Stimulated activated CD8-positive, alpha-beta memory T cell treated with anti-CD3 and anti-CD28 coated beads, Interleukin-12 subunit alpha, Interleukin-12 subunit beta, amount 100 ng/mL, for 24 hours (primary cell): ENCODE measurements around the gene ZNF292.
A peak's percentile ranks its signal among the peaks of the same experiment; 100 is the strongest.
"Not testable (repeated sequence)": the region's sequence is repeated elsewhere in the genome, so short reads cannot be mapped to it uniquely, and the experiment has no call there.

Experiments
- DNase-seq: peaks from one replicate; pipeline ENCODE4 v3.0.0-alpha.2; 2020; ENCODE audit errors: extremely low read depth

The ZNF292 gene

DNA sequence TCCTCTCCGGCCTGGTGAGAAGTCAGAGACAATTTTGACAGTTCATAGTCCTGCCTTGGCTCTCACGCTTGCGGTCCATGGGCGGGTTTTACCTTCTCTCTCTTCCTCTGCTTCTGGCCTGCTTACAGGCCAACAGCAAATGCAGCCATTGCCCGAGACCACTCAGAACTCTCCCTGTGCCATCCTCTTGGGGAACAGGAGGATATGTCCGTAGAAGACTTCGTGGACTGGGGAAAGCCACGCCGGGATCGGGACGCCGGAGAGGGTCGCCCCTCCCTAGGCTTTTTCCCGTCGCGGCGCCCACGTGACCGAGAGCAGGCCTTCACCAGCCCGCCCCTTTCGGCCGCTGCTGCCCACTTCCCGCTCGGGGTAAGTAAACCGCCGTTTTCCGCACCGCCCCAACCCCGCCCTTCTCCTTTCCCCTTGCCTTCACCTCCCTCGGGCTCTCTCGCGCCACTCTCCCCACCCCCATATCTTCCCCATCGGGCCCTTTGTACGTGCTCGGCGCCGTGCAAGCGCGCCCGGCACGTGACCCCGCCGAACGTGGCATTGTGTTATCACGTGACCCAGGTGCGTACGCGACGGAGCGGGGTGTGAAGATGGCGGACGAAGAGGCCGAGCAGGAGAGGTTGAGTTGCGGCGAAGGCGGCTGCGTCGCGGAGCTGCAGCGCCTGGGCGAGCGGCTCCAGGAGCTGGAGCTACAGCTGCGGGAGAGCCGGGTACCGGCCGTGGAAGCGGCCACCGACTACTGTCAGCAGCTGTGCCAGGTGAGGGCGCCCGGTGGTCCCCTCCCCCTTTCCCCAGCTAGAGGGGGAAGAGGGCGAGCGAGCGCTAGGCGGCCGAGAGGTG is at the start of gene ZNF292:
Gene ZNF292, plus strand, starts transcription at position 573 of the 849 bp plus-strand sequence. Its CDS starts 27 bp downstream, at position 600.
- peak; percentile 91 for DNase-seq

DNA sequence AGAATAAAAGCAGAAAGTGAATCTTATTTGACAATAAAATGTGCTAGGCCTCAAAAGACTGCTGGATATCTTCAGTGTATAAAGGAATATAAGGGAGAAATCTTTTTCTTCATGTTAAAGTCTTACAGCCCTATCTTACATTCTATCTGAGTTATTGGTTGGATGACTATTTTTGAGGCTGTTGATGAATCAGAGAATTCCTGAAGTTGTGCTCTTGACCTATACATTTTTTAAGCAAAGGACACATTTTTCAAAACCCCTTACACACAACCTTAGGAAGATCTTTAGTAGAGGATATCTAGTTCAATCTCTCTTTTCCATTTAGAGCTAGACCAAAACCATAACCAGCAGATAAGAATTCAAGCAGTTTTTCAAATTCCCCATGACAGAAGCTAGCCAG is 49.5 kb upstream of the ZNF292 start:
- no peak for DNase-seq

DNA sequence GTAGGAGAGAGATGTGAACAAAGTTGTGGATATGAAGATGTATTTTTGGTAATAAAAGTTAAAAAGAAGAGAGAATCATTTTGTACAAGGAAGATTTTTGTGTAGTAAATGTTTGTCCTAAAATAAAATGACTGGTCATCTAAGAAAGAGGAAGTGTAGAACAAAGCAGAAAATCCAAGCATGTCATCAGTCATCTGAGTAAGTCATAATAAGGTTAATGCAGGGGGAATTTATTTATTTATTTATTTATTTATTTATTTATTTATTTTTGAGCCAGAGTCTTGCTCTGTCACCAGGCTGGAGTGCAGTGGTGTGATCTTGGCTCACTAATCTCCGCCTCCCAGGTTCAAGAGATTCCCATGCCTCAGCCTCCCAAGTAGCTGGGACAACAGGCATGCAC is 44.7 kb upstream of the ZNF292 start:
- DNase-seq, result no peak

DNA sequence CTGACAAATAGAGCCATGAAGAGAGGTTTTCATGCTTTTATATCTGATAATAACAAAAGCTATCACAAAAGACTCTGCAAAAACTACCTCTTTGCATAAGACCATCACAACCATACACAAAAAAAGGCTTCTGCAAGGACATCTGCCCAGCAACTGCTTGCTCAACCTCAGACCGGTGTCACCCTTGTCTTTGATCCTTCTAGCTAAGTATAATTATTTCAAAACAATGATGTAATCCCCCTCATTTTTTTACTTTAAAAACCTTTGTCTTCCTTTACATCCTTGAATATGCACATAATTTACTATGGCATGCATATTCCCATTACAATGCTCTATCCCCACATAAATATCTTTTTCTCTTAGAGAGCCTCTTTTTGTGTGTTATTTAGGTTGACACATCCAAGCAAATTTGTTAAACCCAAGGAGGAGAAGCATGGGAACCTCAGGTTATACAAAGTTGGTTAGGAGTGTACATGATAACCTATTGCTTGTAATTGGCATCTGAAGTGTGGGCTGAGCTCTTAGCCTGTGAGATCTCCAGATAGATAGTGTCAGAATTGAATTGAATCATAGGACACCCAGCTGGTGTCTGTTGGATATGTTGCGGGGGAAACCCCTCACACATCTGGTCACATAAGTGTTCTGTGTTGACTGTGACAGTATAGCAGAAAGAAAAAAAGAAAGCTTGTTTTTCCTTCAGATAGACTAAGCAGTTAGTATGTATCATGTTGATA is 39.8 kb upstream of the ZNF292 start:
- DNase-seq, result no peak

DNA sequence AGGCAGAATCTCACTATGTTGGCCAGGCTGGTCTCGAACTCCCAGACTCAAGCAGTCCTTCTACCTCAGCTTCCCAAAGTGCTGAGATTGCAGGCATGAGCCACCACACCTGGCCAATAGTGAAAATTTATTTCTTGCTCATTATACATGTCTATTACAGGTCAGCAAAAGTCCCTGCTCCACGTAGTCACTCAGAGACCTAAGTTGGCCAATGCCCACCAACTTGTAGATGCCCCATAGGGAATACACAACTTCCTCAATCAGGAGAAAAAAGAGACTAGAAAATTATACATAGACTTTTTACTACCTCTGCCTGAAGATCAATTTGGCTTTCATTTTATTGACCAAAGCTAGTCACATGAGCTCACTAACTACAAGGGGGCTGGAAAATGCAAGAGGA is 38.4 kb upstream of the ZNF292 start:
- no peak for DNase-seq

DNA sequence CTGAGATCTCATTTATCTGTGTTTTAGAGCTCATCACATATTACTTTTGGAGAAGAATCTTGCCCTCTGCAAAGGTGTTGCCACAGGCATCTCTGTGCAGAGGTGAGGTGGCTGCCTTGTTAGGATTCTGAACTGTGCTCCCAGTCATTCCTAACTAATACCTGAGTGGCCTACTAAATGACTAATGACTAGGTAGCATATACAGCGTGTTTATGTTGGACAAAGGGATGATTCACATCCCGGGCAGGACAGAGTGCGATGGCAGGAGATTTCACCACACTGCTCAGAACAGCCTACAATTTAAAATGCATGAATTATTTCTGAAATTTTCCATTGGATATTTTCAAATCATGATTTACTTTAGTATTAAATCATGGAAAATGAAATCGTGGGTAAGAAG is 37.3 kb upstream of the ZNF292 start:
- no peak for DNase-seq

DNA sequence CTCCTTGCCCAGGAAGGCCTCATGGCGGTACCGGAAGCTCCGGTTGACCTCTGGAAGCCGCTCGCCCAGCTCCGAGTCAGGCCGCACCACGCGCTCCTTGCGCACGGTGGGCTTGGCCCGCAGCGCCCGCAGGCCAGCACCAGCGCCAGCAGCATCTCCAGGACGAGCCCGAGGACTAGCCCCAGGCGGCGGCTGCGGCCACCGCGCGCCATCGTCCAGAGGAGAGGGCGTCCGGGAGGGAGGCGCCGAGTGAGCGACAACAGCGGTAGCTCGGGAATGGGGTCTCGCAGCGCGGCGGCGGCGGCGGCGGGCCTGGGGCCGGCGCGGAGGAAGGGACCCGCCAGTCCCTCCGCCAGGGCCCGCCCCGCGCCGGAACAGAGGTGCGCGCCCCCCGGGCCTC is 32.9 kb upstream of the ZNF292 start:
- DNase-seq, result no peak

DNA sequence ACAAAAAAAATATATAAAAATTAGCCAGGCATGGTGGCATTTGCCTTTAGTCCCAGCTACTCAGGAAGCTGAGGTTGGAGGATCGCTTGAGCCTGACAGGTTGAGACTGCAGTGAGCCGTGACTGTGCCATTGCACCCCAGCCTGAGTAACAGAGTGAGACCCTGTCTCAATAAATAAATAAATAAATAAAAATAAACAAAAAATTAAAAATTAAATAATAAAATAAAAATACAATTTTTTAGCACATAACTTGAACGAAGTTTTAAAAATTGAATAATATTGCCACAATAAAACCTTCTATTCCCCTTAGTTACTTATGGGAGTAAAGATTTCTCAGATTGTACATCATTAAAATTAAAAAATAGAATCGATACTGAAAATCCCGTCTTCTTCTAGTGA is 31.3 kb upstream of the ZNF292 start:
- DNase-seq, result no peak

DNA sequence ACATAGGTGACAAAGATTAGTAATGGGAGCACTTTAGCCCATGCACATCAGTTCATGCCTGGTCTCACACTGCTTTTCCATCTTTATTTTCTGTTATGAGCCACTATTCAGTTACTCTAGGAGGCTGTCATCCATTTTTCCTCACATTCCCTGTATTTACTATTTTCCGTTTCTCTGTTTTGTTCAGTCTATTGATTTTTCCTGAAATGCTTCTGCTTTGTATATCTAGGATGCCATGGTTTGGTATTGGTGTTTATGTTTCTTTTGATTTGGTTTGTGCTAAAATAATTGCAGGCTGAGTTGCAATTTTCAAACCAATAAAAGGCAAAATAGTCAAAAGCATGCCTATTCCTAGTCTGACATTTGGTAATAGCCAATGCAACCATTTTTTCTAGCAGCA is 28.9 kb upstream of the ZNF292 start:
- no peak for DNase-seq

DNA sequence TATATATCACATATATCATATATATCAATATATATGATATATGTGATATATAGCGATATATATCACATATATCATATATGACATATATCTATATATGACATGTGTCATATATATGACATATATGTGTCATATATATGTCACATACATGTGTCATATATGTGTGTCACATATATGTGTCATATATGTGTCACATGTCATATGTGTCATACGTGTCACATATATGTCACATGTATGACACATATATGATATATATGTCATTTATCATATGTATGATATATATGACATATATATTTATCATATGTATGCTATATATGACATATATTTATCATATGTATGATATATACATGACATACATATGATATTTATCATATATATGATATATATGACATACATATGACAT is 27.6 kb upstream of the ZNF292 start:
- no peak for DNase-seq

DNA sequence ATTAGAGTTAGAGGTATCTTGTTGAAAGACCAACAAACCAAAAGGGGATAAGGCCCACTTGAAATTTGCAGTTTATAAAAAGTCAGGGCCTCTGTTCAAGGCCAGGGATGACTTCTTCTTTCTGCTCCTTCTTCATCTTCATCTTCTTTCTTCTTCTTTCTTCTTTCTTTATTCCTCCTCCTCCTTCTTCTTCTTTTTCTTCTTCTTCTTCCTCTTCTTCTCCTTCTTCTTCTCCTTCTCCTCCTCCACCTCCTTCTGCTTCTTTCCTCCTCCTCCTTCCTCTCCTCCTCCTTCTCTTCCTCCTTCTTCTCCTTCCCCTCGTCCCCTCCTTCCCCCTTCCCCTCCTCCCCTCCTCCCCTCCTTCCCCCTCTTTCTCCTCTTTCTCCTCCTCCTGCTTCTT is 18.4 kb upstream of the ZNF292 start:
- no peak for DNase-seq

DNA sequence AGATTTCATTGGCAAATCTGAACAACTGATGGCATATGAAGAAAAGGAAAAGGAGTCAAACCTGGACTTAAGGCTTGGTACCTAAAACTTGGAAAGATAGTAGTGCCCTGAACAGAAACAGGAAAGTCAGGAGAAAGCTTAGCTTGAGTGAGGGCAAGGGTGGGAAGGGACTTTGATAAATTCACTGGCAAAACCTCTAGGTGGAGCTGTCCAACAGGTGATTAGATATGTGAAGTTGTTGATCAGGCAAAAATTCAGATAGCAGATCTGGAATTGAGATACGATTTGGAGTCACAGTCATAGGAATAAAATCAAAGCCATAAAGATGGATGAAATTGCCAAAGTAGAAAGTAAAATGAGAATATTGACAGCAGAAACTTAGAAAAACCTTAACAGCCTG is 16.1 kb upstream of the ZNF292 start:
- no peak for DNase-seq

DNA sequence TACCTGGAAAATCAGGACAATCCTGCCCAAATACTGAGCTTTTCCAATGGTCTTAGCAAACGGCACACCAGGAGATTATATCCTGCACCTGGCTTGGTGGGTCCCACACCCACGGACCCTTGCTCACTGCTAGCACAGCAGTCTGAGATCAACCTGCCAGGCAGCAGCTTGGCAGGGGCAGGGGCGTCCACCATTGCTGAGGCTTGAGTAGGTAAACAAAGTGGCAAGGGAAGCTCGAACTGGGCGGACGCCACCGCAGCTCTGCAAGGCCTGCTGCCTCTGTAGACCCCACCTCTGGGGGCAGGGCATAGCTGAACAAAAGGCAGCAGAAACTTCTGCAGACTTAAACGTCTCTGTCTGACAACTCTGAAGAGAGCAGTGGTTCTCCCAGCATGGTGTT is 15.4 kb upstream of the ZNF292 start:
- DNase-seq, result not testable (repeated sequence)

DNA sequence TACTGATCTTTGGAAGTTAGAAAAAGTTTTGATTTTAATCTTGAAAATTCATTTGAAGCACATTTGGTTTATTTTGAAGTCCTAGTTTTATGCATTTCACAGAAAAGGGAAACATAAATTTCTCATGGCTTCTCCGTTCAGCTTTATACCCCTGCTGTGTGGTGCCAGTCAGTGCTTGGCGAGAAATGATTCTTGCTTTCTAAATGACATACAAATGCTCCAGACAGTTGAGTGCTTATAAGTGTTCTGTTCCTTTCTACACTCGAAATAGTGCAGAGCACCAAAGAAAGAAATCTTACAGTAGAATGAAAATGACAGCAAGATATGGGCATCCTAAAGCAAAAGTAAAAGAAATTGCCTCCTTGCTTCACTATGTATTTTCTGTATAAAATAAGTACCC is 9.0 kb upstream of the ZNF292 start:
- no peak for DNase-seq

DNA sequence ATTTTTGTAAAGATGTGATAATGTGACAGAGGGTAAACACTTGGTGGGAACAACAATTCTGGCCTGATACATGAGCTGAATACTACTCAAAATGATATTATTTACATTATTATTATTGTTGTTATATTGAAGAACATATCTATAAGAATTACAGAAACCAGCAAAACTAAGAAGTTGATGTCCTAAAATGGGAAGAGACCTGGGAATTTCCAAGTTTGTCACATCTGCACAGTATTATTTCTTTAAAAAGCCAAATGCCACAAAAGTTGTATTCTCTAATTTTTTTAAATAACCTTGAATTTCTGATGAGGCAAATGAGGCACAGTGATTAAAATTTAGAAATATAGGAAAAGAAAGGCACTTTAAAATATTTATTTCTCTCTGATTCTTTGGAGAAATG is 5.0 kb upstream of the ZNF292 start:
- no peak for DNase-seq

DNA sequence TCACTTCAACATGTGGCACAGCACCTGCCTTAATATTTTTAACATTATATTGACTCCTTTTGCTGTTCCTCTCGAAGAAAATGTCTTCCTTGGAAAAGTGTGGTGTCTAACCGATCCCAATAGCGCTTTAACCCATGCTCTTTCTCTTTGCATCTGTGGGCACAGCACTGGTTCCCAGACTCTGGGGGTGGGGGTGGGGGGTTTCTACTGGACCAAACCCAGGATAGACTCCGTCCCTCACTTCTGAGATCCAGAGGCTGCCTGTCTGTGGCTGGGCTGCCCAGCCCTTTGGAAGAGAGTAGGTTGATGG is 3.9 kb upstream of the ZNF292 start:
- no peak for DNase-seq

DNA sequence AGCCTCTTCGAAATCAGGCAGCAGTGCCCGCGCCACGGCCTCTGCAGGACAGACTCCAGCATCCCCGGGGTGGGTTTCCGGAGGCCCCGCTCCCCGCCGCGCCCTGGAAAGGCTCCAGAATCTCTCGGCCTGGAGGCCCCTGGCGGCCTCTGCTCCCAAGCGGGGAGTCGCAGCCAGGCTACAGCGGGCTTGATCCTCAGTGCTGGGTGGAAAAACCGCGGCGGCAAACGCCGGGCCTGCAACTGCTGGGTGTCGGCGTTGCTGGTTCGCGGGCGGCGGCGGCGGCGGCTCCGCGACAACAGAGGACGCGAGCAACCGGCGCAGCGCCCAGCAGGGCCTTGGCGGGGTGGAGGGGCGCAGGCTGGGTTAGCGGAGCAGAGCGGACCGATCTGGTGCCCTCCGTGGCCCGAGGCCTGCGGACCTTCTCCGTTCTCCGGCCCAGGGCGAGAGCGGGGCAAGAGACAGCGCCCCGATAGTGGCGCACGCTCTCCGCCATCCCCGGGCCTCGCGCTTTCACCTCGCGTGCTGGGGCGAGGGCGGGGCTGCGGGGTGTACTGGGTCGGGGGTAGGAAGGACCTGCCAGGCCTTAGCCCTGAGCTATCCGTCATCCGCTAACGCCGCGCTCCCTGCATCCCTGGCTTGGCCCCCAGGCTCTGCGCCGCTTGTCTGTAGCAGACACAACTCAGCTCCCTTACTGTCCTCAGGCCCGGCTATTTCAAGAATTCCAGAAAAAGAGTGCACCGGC is 3.4 kb upstream of the ZNF292 start:
- peak; percentile 26 for DNase-seq

DNA sequence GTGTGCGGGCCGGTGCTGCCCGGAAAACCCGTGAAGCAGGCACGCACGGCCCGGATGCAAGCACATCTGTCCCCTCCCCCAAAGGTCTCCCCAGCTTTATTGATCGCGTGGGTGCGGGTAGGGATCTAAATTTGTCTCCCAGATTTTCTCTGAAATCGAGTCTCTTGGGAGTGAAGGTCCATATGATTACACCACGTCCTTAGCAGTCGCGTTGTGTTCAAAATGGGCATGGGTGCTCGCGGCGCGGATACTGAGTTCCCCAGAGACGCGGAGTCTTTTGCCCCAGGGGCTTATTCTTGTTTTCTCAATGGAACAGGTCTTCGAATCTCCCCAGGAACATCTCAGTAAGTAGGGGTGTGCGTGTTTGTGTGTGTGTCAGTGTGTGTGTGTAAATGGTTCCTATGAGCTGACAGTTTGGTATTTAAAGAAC is 2.8 kb upstream of the ZNF292 start:
- DNase-seq, result no peak

DNA sequence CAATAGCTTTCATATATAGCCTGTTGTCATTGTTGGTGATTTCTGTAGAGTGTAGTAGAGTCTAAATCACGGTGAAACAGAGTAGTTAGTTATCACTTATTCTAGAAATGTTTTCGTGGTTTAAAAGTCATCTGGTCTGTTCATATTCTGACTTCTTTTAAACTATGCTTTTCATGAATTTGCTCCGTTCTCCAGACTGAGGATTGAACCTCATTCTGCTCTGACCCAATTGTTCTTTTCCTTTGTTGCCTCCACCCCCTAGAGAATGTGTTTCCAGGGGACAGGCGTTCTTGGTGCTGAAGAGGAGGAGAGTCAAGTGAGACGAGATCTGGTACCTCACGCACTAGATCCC is 748 bp upstream of the ZNF292 start:
- DNase-seq, result no peak

DNA sequence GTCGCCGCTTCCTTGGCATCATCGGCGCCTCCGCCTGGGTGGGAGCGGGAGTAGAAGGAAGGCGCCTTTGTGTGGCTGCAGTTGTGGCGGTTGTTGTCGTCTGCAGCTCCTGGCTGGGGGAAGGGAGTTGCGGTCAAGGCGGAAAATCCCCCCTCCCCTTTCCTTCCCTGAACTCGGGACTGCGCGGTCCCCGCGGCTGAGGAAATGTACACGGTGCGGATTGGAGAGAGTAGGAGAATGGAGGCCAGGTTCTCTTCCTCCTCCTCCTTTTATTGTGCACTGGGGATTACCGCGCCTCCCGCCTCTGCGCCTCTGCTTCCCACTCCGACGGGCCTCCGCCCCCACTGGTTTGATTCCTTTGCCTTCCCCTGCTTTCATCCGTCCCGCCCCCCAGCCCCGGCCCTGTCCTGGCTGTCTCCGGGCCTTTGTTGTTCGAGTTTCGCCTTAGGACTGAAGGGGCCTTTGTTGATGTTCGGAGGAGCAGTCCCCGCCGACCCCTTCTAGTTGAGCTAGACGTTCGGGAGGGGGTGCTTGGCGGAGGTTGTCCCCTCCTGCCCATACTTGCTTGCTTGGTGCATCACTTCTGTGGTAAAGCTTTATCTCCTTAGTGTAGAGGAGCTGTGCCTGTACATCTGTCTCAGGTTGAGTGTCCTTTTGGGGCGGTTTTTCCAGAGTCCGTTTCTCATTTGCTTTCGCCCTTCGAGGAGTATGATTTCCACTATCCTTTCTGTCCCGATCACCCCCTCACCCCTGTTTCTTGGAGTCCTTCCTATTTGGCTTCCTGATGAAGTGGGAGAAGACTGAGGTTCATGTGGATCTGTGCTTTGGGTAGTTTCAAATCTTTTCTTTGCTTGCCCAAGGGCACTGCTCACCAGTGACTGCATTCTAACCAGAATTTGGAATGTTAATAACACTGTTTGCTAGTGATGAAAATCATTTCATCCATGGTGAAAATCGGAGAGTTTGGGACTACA is 764 bp downstream of the ZNF292 start:
- DNase-seq, result peak; percentile 26

DNA sequence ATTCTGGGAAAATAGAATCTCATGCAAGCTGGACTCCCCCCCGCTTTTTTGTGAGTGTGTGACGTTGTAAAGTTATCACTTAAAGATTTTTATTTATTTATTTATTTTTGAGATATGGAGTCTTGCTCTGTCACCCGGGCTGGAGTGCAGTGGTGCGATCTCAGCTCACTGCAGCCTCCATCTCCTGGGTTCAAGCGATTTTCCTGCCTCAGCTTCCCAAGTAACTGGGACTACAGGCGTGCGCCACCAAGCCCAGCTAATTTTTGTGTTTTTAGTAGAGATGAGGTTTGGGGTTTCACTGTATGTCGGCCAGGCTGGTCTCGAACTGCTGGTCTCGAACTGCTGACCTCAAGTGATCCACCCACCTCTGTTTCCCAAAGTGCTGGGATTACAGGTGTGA is 2.2 kb downstream of the ZNF292 start:
- not testable (repeated sequence) for DNase-seq

DNA sequence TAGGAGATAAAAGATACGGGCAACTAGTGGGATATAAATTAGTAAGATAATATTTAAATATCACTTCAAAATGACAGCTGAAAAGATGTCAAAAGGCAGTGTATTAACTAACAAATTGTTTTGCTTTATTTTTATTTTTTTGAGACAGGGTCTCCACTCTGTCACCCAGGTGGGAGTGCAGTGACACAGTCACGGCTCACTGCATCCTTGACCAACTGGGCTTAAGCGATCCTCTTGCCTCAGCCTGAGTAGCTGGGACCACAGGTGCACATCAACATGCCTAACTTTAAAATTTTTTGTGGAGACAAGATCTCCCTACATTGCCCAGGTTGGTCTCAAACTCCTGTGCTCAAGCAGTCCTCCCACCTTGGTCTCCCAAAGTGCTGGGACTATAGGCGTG is 5.9 kb downstream of the ZNF292 start:
- DNase-seq, result no peak
